HepG2 (cell line): Measurements from ENCODE around the gene TK1. TPM values are rescaled to one million over a fixed set of nuclear protein-coding genes. Genes with fewer than 3 reads are reported as not detected.

Source experiments
- ARNT2 ChIP-seq: sonication (generic); formaldehyde crosslinking; IDR thresholded peaks from 2 replicates; pipeline ENCODE4 v1.8.0; 2022; ENCODE audit warnings: mild to moderate bottlenecking, low read depth, missing genetic modification reagents, moderate library complexity
- BRD4 ChIP-seq: sonication (generic); formaldehyde crosslinking; IDR thresholded peaks from 2 replicates; pipeline ENCODE4 v1.4.0; 2020; ENCODE audit warnings: missing genetic modification reagents
- GABPA ChIP-seq, 2 experiments: IDR thresholded peaks; 2 replicates each; pipeline ENCODE4 v1.6.1; 2011 to 2016; ENCODE audit warnings: low read depth in 2 of 2, low read length in 1 of 2, missing biosample characterization in 1 of 2, missing genetic modification characterization in 1 of 2
- KLF6 ChIP-seq: IDR thresholded peaks from 2 replicates; pipeline ENCODE4 v1.8.0; 2016; ENCODE audit warnings: missing biosample characterization, missing genetic modification reagents
- POLR2AphosphoS5 ChIP-seq: IDR thresholded peaks from 2 replicates; pipeline ENCODE4 v1.6.1; 2012; ENCODE audit warnings: low read depth, low read length
- SIN3A ChIP-seq: IDR thresholded peaks from 2 replicates; pipeline ENCODE4 v1.6.1; 2011; ENCODE audit warnings: low read depth, mild to moderate bottlenecking, control low read depth, low read length, borderline replicate concordance
- ZBTB7A ChIP-seq: sonication (generic); formaldehyde crosslinking; IDR thresholded peaks from 2 replicates; pipeline ENCODE4 v1.8.0; 2022; ENCODE audit warnings: mild to moderate bottlenecking, missing genetic modification reagents
- ZNF124 ChIP-seq: sonication (generic); formaldehyde crosslinking; IDR thresholded peaks from 2 replicates; pipeline ENCODE4 v1.4.0; 2020; ENCODE audit warnings: missing genetic modification reagents
- ZNF713 ChIP-seq: sonication (generic); formaldehyde crosslinking; IDR thresholded peaks from 2 replicates; pipeline ENCODE4 v1.4.0; 2020; ENCODE audit warnings: mild to moderate bottlenecking, missing genetic modification reagents
- ZNF737 ChIP-seq: sonication (generic); formaldehyde crosslinking; IDR thresholded peaks from 2 replicates; pipeline ENCODE4 v1.5.0; 2020; ENCODE audit warnings: missing genetic modification reagents, mild to moderate bottlenecking, borderline replicate concordance
- ZNF792 ChIP-seq: IDR thresholded peaks from 2 replicates; pipeline ENCODE4 v1.6.1; 2016
- ZNF839 ChIP-seq: sonication (generic); formaldehyde crosslinking; IDR thresholded peaks from 2 replicates; pipeline ENCODE4 v1.4.0; 2020; ENCODE audit warnings: missing genetic modification reagents, mild to moderate bottlenecking, borderline replicate concordance
- polyA plus RNA-seq, 8 experiments: library from polyadenylated mRNA; depleted of rRNA in 3 of 8; stranded (reverse) in 7 of 8; unstranded in 1 of 8; fragments of >200 nt; fragmentation: Illumina TruSeq in 4 of 8; extraction: Trizol in 4 of 8; gene quantifications; 2 replicates each; pipeline versions ENCODE4 v1.2.1 to v1.2.3, GENCODE V29; 2011 to 2016; ENCODE audit warnings: low read depth in 4 of 8, missing spikeins in 1 of 8, mixed read lengths in 1 of 8; ENCODE audit not compliant: insufficient read depth in 1 of 8
- total RNA-seq, 5 experiments: library from RNA; depleted of rRNA; stranded (reverse); fragments of >200 nt; fragmentation: Illumina TruSeq; extraction: Trizol; gene quantifications; 2 replicates each; pipeline ENCODE4 v1.2.3, GENCODE V29; 2016; ENCODE audit warnings: low read depth in 1 of 5
- TF ChIP-seq, protein P1 (sequence below): sonication (generic); formaldehyde crosslinking; IDR thresholded peaks from 2 replicates; pipeline ENCODE4 v1.4.0; 2020; ENCODE audit warnings: mild to moderate bottlenecking, missing genetic modification reagents
- TF ChIP-seq, protein P2 (sequence below): sonication (generic); formaldehyde crosslinking; IDR thresholded peaks from 2 replicates; pipeline ENCODE4 v1.5.0; 2020; ENCODE audit warnings: mild to moderate bottlenecking, missing genetic modification reagents, borderline replicate concordance
- TF ChIP-seq, protein P3 (sequence below): conservative IDR thresholded peaks from 2 replicates; pipeline ENCODE4 v1.6.1; 2018; ENCODE audit warnings: missing genetic modification reagents
- TF ChIP-seq, protein P4 (sequence below): sonication (generic); formaldehyde crosslinking; IDR thresholded peaks from 2 replicates; pipeline ENCODE4 v1.9.0; 2022; ENCODE audit warnings: low read depth, missing genetic modification reagents
- TF ChIP-seq, protein P5 (sequence below): sonication (generic); formaldehyde crosslinking; IDR thresholded peaks from 2 replicates; pipeline ENCODE4 v1.4.0; 2020; ENCODE audit warnings: missing genetic modification reagents

TK1 gene
- total and polyA plus RNA-seq, 2 of the 13 experiments (the other 11 are each of a cell fraction or from before 2014, with no cell fraction given), result 45.0 to 96.0 TPM

DNA sequence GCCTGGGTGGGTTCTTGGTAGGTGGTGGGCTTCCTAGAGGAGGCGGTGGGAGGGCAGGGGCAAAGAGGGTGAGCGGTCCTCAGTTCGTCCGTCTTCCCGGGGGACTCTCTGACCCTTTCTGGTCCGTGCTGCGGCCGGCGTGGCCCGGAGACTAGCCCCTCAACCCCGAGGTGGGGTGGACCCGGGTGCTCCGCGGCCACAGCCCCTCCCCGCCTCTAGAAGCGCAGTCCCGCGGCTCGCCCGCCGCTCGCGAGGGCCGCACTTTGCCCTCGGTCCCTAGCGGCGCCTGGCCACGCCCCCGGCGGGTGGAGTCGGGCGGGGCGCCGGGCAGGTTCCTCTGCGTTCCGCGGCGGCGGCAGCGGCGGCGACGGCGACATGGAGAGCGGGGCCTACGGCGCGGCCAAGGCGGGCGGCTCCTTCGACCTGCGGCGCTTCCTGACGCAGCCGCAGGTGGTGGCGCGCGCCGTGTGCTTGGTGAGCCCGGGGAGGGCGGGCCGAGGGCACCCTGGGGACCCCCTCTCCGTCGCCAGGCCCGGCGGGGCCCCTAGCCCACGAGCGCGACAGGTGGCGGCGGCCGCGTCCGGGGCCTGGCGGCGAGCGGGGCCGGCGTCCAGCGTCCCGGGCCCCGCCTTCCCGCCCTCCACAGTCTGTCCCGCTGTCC, 18.5 kb downstream of the TK1 start, which contains the start of gene SYNGR2 (continued):
- TF ChIP-seq, protein P1, sequence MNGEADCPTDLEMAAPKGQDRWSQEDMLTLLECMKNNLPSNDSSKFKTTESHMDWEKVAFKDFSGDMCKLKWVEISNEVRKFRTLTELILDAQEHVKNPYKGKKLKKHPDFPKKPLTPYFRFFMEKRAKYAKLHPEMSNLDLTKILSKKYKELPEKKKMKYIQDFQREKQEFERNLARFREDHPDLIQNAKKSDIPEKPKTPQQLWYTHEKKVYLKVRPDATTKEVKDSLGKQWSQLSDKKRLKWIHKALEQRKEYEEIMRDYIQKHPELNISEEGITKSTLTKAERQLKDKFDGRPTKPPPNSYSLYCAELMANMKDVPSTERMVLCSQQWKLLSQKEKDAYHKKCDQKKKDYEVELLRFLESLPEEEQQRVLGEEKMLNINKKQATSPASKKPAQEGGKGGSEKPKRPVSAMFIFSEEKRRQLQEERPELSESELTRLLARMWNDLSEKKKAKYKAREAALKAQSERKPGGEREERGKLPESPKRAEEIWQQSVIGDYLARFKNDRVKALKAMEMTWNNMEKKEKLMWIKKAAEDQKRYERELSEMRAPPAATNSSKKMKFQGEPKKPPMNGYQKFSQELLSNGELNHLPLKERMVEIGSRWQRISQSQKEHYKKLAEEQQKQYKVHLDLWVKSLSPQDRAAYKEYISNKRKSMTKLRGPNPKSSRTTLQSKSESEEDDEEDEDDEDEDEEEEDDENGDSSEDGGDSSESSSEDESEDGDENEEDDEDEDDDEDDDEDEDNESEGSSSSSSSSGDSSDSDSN (CRISPR knock-in tag), result peak; percentile 77; the same call in 1 of the 2 replicates
- peak; percentile 73; the same call in 1 of the 2 replicates for TF ChIP-seq SIN3A
- peak; percentile 39; the same call in 1 of the 2 replicates for TF ChIP-seq BRD4 (CRISPR knock-in tag)
- TF ChIP-seq KLF6 (CRISPR knock-in tag), result peak; percentile 82
- no peak for TF ChIP-seq ZNF737 (CRISPR knock-in tag)
- peak; percentile 43; the same call in 1 of the 2 replicates for TF ChIP-seq ZNF124 (CRISPR knock-in tag)
- TF ChIP-seq, protein P2, sequence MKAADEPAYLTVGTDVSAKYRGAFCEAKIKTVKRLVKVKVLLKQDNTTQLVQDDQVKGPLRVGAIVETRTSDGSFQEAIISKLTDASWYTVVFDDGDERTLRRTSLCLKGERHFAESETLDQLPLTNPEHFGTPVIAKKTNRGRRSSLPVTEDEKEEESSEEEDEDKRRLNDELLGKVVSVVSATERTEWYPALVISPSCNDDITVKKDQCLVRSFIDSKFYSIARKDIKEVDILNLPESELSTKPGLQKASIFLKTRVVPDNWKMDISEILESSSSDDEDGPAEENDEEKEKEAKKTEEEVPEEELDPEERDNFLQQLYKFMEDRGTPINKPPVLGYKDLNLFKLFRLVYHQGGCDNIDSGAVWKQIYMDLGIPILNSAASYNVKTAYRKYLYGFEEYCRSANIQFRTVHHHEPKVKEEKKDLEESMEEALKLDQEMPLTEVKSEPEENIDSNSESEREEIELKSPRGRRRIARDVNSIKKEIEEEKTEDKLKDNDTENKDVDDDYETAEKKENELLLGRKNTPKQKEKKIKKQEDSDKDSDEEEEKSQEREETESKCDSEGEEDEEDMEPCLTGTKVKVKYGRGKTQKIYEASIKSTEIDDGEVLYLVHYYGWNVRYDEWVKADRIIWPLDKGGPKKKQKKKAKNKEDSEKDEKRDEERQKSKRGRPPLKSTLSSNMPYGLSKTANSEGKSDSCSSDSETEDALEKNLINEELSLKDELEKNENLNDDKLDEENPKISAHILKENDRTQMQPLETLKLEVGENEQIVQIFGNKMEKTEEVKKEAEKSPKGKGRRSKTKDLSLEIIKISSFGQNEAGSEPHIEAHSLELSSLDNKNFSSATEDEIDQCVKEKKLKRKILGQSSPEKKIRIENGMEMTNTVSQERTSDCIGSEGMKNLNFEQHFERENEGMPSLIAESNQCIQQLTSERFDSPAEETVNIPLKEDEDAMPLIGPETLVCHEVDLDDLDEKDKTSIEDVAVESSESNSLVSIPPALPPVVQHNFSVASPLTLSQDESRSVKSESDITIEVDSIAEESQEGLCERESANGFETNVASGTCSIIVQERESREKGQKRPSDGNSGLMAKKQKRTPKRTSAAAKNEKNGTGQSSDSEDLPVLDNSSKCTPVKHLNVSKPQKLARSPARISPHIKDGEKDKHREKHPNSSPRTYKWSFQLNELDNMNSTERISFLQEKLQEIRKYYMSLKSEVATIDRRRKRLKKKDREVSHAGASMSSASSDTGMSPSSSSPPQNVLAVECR (CRISPR knock-in tag), result peak; percentile 75; the same call in 1 of the 2 replicates
- TF ChIP-seq, protein P3, sequence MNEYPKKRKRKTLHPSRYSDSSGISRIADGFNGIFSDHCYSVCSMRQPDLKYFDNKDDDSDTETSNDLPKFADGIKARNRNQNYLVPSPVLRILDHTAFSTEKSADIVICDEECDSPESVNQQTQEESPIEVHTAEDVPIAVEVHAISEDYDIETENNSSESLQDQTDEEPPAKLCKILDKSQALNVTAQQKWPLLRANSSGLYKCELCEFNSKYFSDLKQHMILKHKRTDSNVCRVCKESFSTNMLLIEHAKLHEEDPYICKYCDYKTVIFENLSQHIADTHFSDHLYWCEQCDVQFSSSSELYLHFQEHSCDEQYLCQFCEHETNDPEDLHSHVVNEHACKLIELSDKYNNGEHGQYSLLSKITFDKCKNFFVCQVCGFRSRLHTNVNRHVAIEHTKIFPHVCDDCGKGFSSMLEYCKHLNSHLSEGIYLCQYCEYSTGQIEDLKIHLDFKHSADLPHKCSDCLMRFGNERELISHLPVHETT (CRISPR knock-in tag), result peak; percentile 75; the same call in 1 of the 2 replicates
- peak; percentile 78; the same call in 1 of the 2 replicates for TF ChIP-seq ARNT2
- peak; percentile 61; the same call in 1 of the 2 replicates for TF ChIP-seq ZNF792 (CRISPR knock-in tag)
- TF ChIP-seq, protein P4, sequence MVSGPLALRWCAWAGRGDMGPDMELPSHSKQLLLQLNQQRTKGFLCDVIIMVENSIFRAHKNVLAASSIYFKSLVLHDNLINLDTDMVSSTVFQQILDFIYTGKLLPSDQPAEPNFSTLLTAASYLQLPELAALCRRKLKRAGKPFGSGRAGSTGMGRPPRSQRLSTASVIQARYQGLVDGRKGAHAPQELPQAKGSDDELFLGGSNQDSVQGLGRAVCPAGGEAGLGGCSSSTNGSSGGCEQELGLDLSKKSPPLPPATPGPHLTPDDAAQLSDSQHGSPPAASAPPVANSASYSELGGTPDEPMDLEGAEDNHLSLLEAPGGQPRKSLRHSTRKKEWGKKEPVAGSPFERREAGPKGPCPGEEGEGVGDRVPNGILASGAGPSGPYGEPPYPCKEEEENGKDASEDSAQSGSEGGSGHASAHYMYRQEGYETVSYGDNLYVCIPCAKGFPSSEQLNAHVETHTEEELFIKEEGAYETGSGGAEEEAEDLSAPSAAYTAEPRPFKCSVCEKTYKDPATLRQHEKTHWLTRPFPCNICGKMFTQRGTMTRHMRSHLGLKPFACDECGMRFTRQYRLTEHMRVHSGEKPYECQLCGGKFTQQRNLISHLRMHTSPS, result no peak
- peak; percentile 63; the same call in 1 of the 2 replicates for TF ChIP-seq POLR2AphosphoS5
- no peak for TF ChIP-seq ZNF839 (CRISPR knock-in tag)
- TF ChIP-seq, protein P5, sequence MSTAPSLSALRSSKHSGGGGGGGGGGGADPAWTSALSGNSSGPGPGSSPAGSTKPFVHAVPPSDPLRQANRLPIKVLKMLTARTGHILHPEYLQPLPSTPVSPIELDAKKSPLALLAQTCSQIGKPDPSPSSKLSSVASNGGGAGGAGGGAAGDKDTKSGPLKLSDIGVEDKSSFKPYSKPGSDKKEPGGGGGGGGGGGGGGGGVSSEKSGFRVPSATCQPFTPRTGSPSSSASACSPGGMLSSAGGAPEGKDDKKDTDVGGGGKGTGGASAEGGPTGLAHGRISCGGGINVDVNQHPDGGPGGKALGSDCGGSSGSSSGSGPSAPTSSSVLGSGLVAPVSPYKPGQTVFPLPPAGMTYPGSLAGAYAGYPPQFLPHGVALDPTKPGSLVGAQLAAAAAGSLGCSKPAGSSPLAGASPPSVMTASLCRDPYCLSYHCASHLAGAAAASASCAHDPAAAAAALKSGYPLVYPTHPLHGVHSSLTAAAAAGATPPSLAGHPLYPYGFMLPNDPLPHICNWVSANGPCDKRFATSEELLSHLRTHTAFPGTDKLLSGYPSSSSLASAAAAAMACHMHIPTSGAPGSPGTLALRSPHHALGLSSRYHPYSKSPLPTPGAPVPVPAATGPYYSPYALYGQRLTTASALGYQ (CRISPR knock-in tag), result peak; percentile 70
- TF ChIP-seq GABPA (IDR thresholded peaks at IDR 0.05; ENCODE audit: low read depth, low read length), result no peak
- TF ChIP-seq GABPA (CRISPR knock-in tag; IDR thresholded peaks at IDR 0.05; ENCODE audit: low read depth), result no peak
- TF ChIP-seq ZNF713 (CRISPR knock-in tag), result no peak
- TF ChIP-seq ZBTB7A (CRISPR knock-in tag), result peak; percentile 95
